Caki2 (cell line): ENCODE measurements around the gene ACACA. TPM values are rescaled to one million over a fixed set of nuclear protein-coding genes. Genes with fewer than 3 reads are reported as not detected.
"Not testable (repeated sequence)": the region's sequence is repeated elsewhere in the genome, so short reads cannot be mapped to it uniquely, and the experiment has no call there.

ENCODE experiments used
- DNase-seq: peaks from one replicate; pipeline ENCODE4 v3.0.0-alpha.2; 2015; ENCODE audit warnings: low read depth
- in situ Hi-C: cut with HindIII; loops from 2 replicates; pipeline ENCODE4 v1.10.0; 2016; ENCODE audit warnings: low sequenced_read_pairs, low pct_unique_long_range_greater_than_20kb, mixed read lengths
- total RNA-seq: library from RNA; depleted of rRNA; stranded (reverse); fragments of >200 nt; shearing (Covaris generic); gene quantifications from 2 replicates; pipeline ENCODE4 v1.2.3, GENCODE V29; 2014; ENCODE audit warnings: low replicate concordance

ACACA gene
- total RNA-seq, 1 experiment from 2014 or later: 30.8 TPM

- DNase-seq: peak; percentile 98
- in situ Hi-C loops: no loop called here
Observed at GRCh38 chr17:37358830-37359681, 47.6 kb downstream of the ACACA start.

GRCh38 chr17:37358098-37358829 lies 48.4 kb downstream of the ACACA start:
- in situ Hi-C loops: no loop called here
- peak; percentile 61 for DNase-seq

GRCh38 chr17:37356796-37357569 lies 49.7 kb downstream of the ACACA start:
- DNase-seq, in situ Hi-C loops: not testable (repeated sequence)

- DNase-seq, in situ Hi-C loops: not testable (repeated sequence)
Observed at GRCh38 chr17:37346863-37347402, 59.7 kb downstream of the ACACA start.

GRCh38 chr17:37344519-37344918 lies 62.1 kb downstream of the ACACA start:
- no peak for DNase-seq
- in situ Hi-C loops: no loop called here

GRCh38 chr17:37342589-37342988 lies 64.0 kb downstream of the ACACA start:
- in situ Hi-C loops: no loop called here
- DNase-seq: no peak

- in situ Hi-C loops: no loop called here
- no peak for DNase-seq
Observed at GRCh38 chr17:37340804-37341203, 65.8 kb downstream of the ACACA start.

- in situ Hi-C loops: no loop called here
- no peak for DNase-seq
Observed at GRCh38 chr17:37339321-37339720, 67.3 kb downstream of the ACACA start.

GRCh38 chr17:37338847-37339246 lies 67.8 kb downstream of the ACACA start:
- DNase-seq: no peak
- in situ Hi-C loops: no loop called here

GRCh38 chr17:37327341-37328090 lies 79.1 kb downstream of the ACACA start:
- in situ Hi-C loops: no loop called here

GRCh38 chr17:37322826-37323561 lies 83.6 kb downstream of the ACACA start:
- no peak for DNase-seq
- in situ Hi-C loops: no loop called here

More at GRCh38 chr17:37327341-37328090, 79.1 kb downstream of the ACACA start:
- peak; percentile 39 for DNase-seq

GRCh38 chr17:37322106-37322505 lies 84.5 kb downstream of the ACACA start:
- in situ Hi-C loops: no loop called here

GRCh38 chr17:37318931-37319594 lies 87.6 kb downstream of the ACACA start:
- DNase-seq: no peak
- in situ Hi-C loops: no loop called here

More at GRCh38 chr17:37322106-37322505, 84.5 kb downstream of the ACACA start:
- DNase-seq: no peak

- no peak for DNase-seq
Observed at GRCh38 chr17:37317867-37318266, 88.8 kb downstream of the ACACA start.

GRCh38 chr17:37315601-37316000 lies 91.0 kb downstream of the ACACA start:
- in situ Hi-C loops: no loop called here
- no peak for DNase-seq

More at GRCh38 chr17:37317867-37318266, 88.8 kb downstream of the ACACA start:
- in situ Hi-C loops: no loop called here

- no peak for DNase-seq
Observed at GRCh38 chr17:37312137-37312923, 94.3 kb downstream of the ACACA start.

More at GRCh38 chr17:37312137-37312923, 94.3 kb downstream of the ACACA start:
- in situ Hi-C loops: no loop called here
